IMR-90 (cell line): ENCODE data around the gene CPB2. TPM values are rescaled to one million over a fixed set of nuclear protein-coding genes. Genes with fewer than 3 reads are reported as not detected.

Experiments used
- ATAC-seq: fragments of 200-7000 bp; cut with Tn5 transposase; 2 replicates; pipeline ENCODE4 v1.9.1; 2020; ENCODE audit warnings: low read depth, mild to moderate bottlenecking, moderate library complexity
- BruUV-seq: library from RNA; stranded (reverse); fragments of 400-500 nt; replicated peaks from 2 replicates; lab custom pipeline; 2021; lab: Mats Ljungman, UMichigan
- CTCF ChIA-PET: fragments of 300-600 bp; formaldehyde crosslinking; extraction: SDS; loops from one replicate; lab custom pipeline; 2021; ENCODE audit warnings: antibody characterized with exemption; lab: Yijun Ruan, JAX
- POLR2A ChIA-PET: fragments of 300-600 bp; sonication (Branson Sonifier 250); formaldehyde crosslinking; loops from one replicate; lab custom pipeline; 2022; ENCODE audit warnings: antibody characterized with exemption; ENCODE audit not compliant: unreplicated experiment; lab: Charles Lee
- DNase-seq: peaks from one replicate; pipeline ENCODE4 v3.0.0; 2013
- H2AFZ ChIP-seq: replicated peaks from 2 replicates; pipeline ENCODE3; 2013; ENCODE audit warnings: low read length, mild to moderate bottlenecking; ENCODE audit not compliant: poor library complexity
- H2AK5ac ChIP-seq: 2 replicates; pipeline ENCODE4 v1.6.1; 2013; ENCODE audit warnings: low read depth, low read length, inconsistent platforms
- H2AK9ac ChIP-seq: replicated peaks from 2 replicates; pipeline ENCODE3; 2013; ENCODE audit warnings: mild to moderate bottlenecking, low read depth, low read length, moderate library complexity; ENCODE audit not compliant: poor library complexity
- H2BK120ac ChIP-seq: 2 replicates; pipeline ENCODE4 v1.6.1; 2013; ENCODE audit warnings: low read depth, low read length, inconsistent platforms
- H2BK15ac ChIP-seq: 3 replicates; pipeline ENCODE4 v1.6.1; 2013; ENCODE audit warnings: low read depth, low read length, inconsistent platforms
- H2BK20ac ChIP-seq: 2 replicates; pipeline ENCODE4 v1.6.1; 2013; ENCODE audit warnings: low read depth, mild to moderate bottlenecking, inconsistent platforms, low read length, moderate library complexity
- H2BK5ac ChIP-seq: 2 replicates; pipeline ENCODE4 v1.6.1; 2013; ENCODE audit warnings: mild to moderate bottlenecking, low read depth, low read length, inconsistent platforms; ENCODE audit not compliant: poor library complexity, severe bottlenecking
- H3K14ac ChIP-seq: replicated peaks from 2 replicates; pipeline ENCODE4 v1.6.1; 2013; ENCODE audit warnings: low read depth, low read length, inconsistent platforms
- H3K18ac ChIP-seq: 2 replicates; pipeline ENCODE4 v1.6.1; 2013; ENCODE audit warnings: low read depth, low read length, control low read depth
- H3K23ac ChIP-seq: 2 replicates; pipeline ENCODE4 v1.6.1; 2013; ENCODE audit warnings: low read depth, low read length, inconsistent platforms
- H3K27ac ChIP-seq: 2 replicates; pipeline ENCODE4 v1.5.1; 2013; ENCODE audit warnings: mild to moderate bottlenecking, control low read depth, low read length; ENCODE audit not compliant: insufficient read depth
- H3K27me3 ChIP-seq: 2 replicates; pipeline ENCODE4 v1.6.1; 2013; ENCODE audit warnings: low read length; ENCODE audit not compliant: control insufficient read depth, insufficient read depth
- H3K36me3 ChIP-seq: 2 replicates; pipeline ENCODE4 v1.6.1; 2013; ENCODE audit warnings: low read length, mixed read lengths; ENCODE audit not compliant: control insufficient read depth, insufficient read depth
- H3K4ac ChIP-seq: 2 replicates; pipeline ENCODE4 v1.6.1; 2013; ENCODE audit warnings: low read depth, low read length, inconsistent platforms
- H3K4me1 ChIP-seq: 2 replicates; pipeline ENCODE4 v1.6.1; 2013; ENCODE audit warnings: low read length, mixed read lengths; ENCODE audit not compliant: control insufficient read depth, insufficient read depth
- H3K4me2 ChIP-seq: 2 replicates; pipeline ENCODE4 v1.6.1; 2013; ENCODE audit warnings: low read depth, mild to moderate bottlenecking, control low read depth, low read length, moderate library complexity
- H3K4me3 ChIP-seq: 2 replicates; pipeline ENCODE4 v1.5.1; 2013; ENCODE audit warnings: low read depth, mild to moderate bottlenecking, control low read depth, low read length, moderate library complexity; ENCODE audit not compliant: insufficient read depth
- H3K56ac ChIP-seq: 2 replicates; pipeline ENCODE4 v1.6.1; 2013; ENCODE audit warnings: low read length, inconsistent platforms; ENCODE audit not compliant: insufficient read depth; ENCODE audit errors: extremely low read depth
- H3K79me1 ChIP-seq, 2 experiments: 2 replicates each; pipeline ENCODE4 v1.6.1; 2013; ENCODE audit warnings: low read length in 2 of 2, inconsistent platforms in 1 of 2, low read depth in 1 of 2
- H3K9ac ChIP-seq: 2 replicates; pipeline ENCODE4 v1.6.1; 2013; ENCODE audit warnings: low read depth, low read length, control low read depth
- H3K9me1 ChIP-seq: 2 replicates; pipeline ENCODE4 v1.6.1; 2013; ENCODE audit warnings: low read length, inconsistent platforms; ENCODE audit not compliant: insufficient read depth
- H3K9me3 ChIP-seq: 2 replicates; pipeline ENCODE4 v1.6.1; 2013; ENCODE audit warnings: low read length; ENCODE audit not compliant: control insufficient read depth, insufficient read depth
- H4K20me1 ChIP-seq: 2 replicates; pipeline ENCODE4 v1.6.1; 2013; ENCODE audit warnings: low read length, inconsistent platforms; ENCODE audit not compliant: insufficient read depth
- H4K5ac ChIP-seq: 2 replicates; pipeline ENCODE4 v1.6.1; 2013; ENCODE audit warnings: mild to moderate bottlenecking, low read depth, low read length, control low read depth
- H4K8ac ChIP-seq, 2 experiments: 2 replicates each; pipeline ENCODE4 v1.6.1; 2013; ENCODE audit warnings: low read depth in 2 of 2, low read length in 2 of 2, control low read depth in 1 of 2, inconsistent platforms in 1 of 2
- H4K91ac ChIP-seq: 2 replicates; pipeline ENCODE4 v1.6.1; 2013; ENCODE audit warnings: low read depth, low read length, inconsistent platforms; ENCODE audit not compliant: insufficient read depth
- BHLHE40 ChIP-seq: fragments of 150-350 bp; IDR thresholded peaks from 2 replicates; pipeline ENCODE4 v1.6.1; 2016; ENCODE audit warnings: mild to moderate bottlenecking, low read depth, low read length
- CEBPB ChIP-seq: IDR thresholded peaks from 2 replicates; pipeline ENCODE4 v1.6.1; 2012; ENCODE audit warnings: low read depth, low read length, improper control_type of control experiment
- CHD1 ChIP-seq: IDR thresholded peaks from 2 replicates; pipeline ENCODE4 v1.6.1; 2012; ENCODE audit warnings: low read depth, low read length, improper control_type of control experiment
- CTCF ChIP-seq: conservative IDR thresholded peaks from 2 replicates; pipeline ENCODE4 v1.5.1; 2012; ENCODE audit warnings: mild to moderate bottlenecking, low read depth, low read length, improper control_type of control experiment
- ELK1 ChIP-seq: fragments of 150-350 bp; IDR thresholded peaks from 2 replicates; pipeline ENCODE4 v1.6.1; 2016; ENCODE audit warnings: low read depth, mild to moderate bottlenecking, low read length, moderate library complexity, borderline replicate concordance
- FOS ChIP-seq: fragments of 150-350 bp; IDR thresholded peaks from 2 replicates; pipeline ENCODE4 v1.6.1; 2016; ENCODE audit warnings: low read depth, low read length
- MAFK ChIP-seq: IDR thresholded peaks from 2 replicates; pipeline ENCODE4 v1.6.1; 2012; ENCODE audit warnings: low read depth, low read length, improper control_type of control experiment
- MAZ ChIP-seq: IDR thresholded peaks from 2 replicates; pipeline ENCODE4 v1.6.1; 2012; ENCODE audit warnings: low read depth, mild to moderate bottlenecking, low read length, improper control_type of control experiment, moderate library complexity, borderline replicate concordance
- MXI1 ChIP-seq: IDR thresholded peaks from 2 replicates; pipeline ENCODE4 v1.6.1; 2012; ENCODE audit warnings: low read depth, mild to moderate bottlenecking, low read length, moderate library complexity, borderline replicate concordance
- NFE2L2 ChIP-seq: fragments of 150-350 bp; IDR thresholded peaks from 2 replicates; pipeline ENCODE4 v1.6.1; 2016; ENCODE audit warnings: low read depth, mild to moderate bottlenecking, low read length
- POLR2A ChIP-seq: IDR thresholded peaks from 2 replicates; pipeline ENCODE4 v1.6.1; 2012; ENCODE audit warnings: mild to moderate bottlenecking, low read depth, low read length
- RAD21 ChIP-seq: IDR thresholded peaks from 2 replicates; pipeline ENCODE4 v1.6.1; 2012; ENCODE audit warnings: low read length, improper control_type of control experiment
- RCOR1 ChIP-seq: IDR thresholded peaks from 2 replicates; pipeline ENCODE4 v1.6.1; 2012; ENCODE audit warnings: mild to moderate bottlenecking, low read length, improper control_type of control experiment; ENCODE audit not compliant: insufficient replicate concordance
- RFX5 ChIP-seq: IDR thresholded peaks from 2 replicates; pipeline ENCODE4 v1.8.0; 2012; ENCODE audit warnings: low read depth, mild to moderate bottlenecking, low read length, moderate library complexity
- SMC3 ChIP-seq: fragments of 150-350 bp; IDR thresholded peaks from 2 replicates; pipeline ENCODE4 v1.6.1; 2016; ENCODE audit warnings: low read depth, mild to moderate bottlenecking, antibody characterized with exemption, low read length, moderate library complexity
- USF2 ChIP-seq: fragments of 150-350 bp; IDR thresholded peaks from 2 replicates; pipeline ENCODE4 v1.6.1; 2017; ENCODE audit warnings: mild to moderate bottlenecking, antibody characterized with exemption, low read length, low read depth
- WGBS, 2 experiments: methylation state at CpG; one replicate each; pipeline versions ENCODE4 v1.1.5 to v1.1.7; 2013; ENCODE audit warnings: missing lambda C conversion rate in 2 of 2; ENCODE audit not compliant: insufficient read length in 1 of 2; ENCODE audit errors: extremely low coverage in 2 of 2; 5-methylcytosine and 5-hydroxymethylcytosine counted together
- dilution Hi-C: fragments of 300-500 bp; cut with HindIII; formaldehyde crosslinking; loops from one replicate; pipeline ENCODE4 v1.14.3; 2018; ENCODE audit warnings: low sequenced_read_pairs; ENCODE audit not compliant: unreplicated experiment
- in situ Hi-C: fragments of 300-500 bp; cut with MboI; formaldehyde crosslinking; loops from 3 replicates; pipeline ENCODE4 v1.14.3; 2019; ENCODE audit warnings: low sequenced_read_pairs, inconsistent platforms, mixed read lengths
- intact Hi-C: fragments of 100-400 bp; cut with micrococcal nuclease; formaldehyde crosslinking; loops from 2 replicates; pipeline ENCODE4 v1.10.0; 2022
- polyA plus RNA-seq, 3 experiments: library from polyadenylated mRNA; depleted of rRNA; stranded (reverse); fragments of >200 nt; gene quantifications; 2 replicates each; pipeline ENCODE4 v1.2.3, GENCODE V29; 2012; ENCODE audit warnings: low replicate concordance in 1 of 3
- total RNA-seq: library from RNA; depleted of rRNA; stranded (reverse); fragments of >200 nt; gene quantifications from 2 replicates; pipeline ENCODE4 v1.2.3, GENCODE V29; 2012

The CPB2 gene
- total and polyA plus RNA-seq, 2 of the 4 experiments (the other 2 are of a cell fraction): not detected

GRCh38 chr13:46129955-46130618, 25.3 kb upstream of the CPB2 start:
- no peak overlapping the region for H2AK9ac ChIP-seq
- intact Hi-C loops (no loop called here), in situ Hi-C loops (loop anchor here (10.0 kb wide), 1 partner anchor 505 kb away; no protein-coding TSS in a partner anchor), dilution Hi-C loops (no loop called here)
- no peaks in the 10 kb centered on the region for H3K36me3 ChIP-seq
- 50% methylated on average over 1 of the region's 3 CpGs; no CpG with 5 or more reads in 1 of the 2 experiments for WGBS, 2 experiments
- H3K4me2 ChIP-seq: no peak overlapping the region
- no peak overlapping the region for H3K4ac ChIP-seq
- no peak overlapping the region for H2AFZ ChIP-seq
- ChIA-PET CTCF (interaction anchor here (0.7 to 1.1 kb wide), 2 partner anchors 9 to 406 kb away, joined by 3 read pairs; no protein-coding TSS in a partner anchor), POLR2A (no interaction called here)
- no peak overlapping the region for H3K4me3 ChIP-seq
- BruUV-seq: no TSS peak
- H3K4me1 ChIP-seq: no peaks in the 10 kb centered on the region
- ATAC-seq (no peak), DNase-seq (no peak)
- H3K27ac ChIP-seq: no peak overlapping the region
- no peak overlapping the region for H3K14ac ChIP-seq
- H2AK5ac ChIP-seq: no peak overlapping the region
- H3K18ac ChIP-seq: no peak overlapping the region
- TF ChIP-seq NFE2L2: no peak
- TF ChIP-seq MXI1: no peak
- no peak for TF ChIP-seq FOS
- TF ChIP-seq CEBPB: no peak
- TF ChIP-seq ELK1: no peak
- TF ChIP-seq POLR2A: no peak
- no peak for TF ChIP-seq RFX5
- TF ChIP-seq SMC3: no peak
- TF ChIP-seq RAD21: no peak
- no peak for TF ChIP-seq BHLHE40
- no peak for TF ChIP-seq CTCF
- no peak for TF ChIP-seq MAFK
- TF ChIP-seq USF2: no peak
- no peak for TF ChIP-seq RCOR1
- no peak for TF ChIP-seq MAZ
- no peak for TF ChIP-seq CHD1
- no peak overlapping the region for H4K8ac ChIP-seq
- no peaks in the 10 kb centered on the region for H3K9me3 ChIP-seq
- H3K79me1 ChIP-seq: no peaks in the 10 kb centered on the region
- H4K20me1 ChIP-seq: no peaks in the 10 kb centered on the region
- H3K9ac ChIP-seq: no peak overlapping the region
- no peak overlapping the region for H2BK5ac ChIP-seq
- no peak overlapping the region for H2BK120ac ChIP-seq
- no peaks in the 10 kb centered on the region for H3K9me1 ChIP-seq
- H4K5ac ChIP-seq: no peak overlapping the region
- H3K56ac ChIP-seq: no peak overlapping the region
- no peak overlapping the region for H4K91ac ChIP-seq
- no peak overlapping the region for H3K23ac ChIP-seq
- H2BK15ac ChIP-seq: no peak overlapping the region
- peaks cover 8% of the 10 kb centered on the region for H3K27me3 ChIP-seq
- no peak overlapping the region for H2BK20ac ChIP-seq
